TTC549 (cell line): Measurements from ENCODE around the gene CALCOCO2.
"Not testable (repeated sequence)": the region's sequence is repeated elsewhere in the genome, so short reads cannot be mapped to it uniquely, and the experiment has no call there.

ENCODE experiments used
- FAIRE-seq: peaks from 2 replicates; lab custom pipeline; 2012; peaks lifted over from hg19 to GRCh38; lab: Jason Lieb, UNC

Gene CALCOCO2

DNA sequence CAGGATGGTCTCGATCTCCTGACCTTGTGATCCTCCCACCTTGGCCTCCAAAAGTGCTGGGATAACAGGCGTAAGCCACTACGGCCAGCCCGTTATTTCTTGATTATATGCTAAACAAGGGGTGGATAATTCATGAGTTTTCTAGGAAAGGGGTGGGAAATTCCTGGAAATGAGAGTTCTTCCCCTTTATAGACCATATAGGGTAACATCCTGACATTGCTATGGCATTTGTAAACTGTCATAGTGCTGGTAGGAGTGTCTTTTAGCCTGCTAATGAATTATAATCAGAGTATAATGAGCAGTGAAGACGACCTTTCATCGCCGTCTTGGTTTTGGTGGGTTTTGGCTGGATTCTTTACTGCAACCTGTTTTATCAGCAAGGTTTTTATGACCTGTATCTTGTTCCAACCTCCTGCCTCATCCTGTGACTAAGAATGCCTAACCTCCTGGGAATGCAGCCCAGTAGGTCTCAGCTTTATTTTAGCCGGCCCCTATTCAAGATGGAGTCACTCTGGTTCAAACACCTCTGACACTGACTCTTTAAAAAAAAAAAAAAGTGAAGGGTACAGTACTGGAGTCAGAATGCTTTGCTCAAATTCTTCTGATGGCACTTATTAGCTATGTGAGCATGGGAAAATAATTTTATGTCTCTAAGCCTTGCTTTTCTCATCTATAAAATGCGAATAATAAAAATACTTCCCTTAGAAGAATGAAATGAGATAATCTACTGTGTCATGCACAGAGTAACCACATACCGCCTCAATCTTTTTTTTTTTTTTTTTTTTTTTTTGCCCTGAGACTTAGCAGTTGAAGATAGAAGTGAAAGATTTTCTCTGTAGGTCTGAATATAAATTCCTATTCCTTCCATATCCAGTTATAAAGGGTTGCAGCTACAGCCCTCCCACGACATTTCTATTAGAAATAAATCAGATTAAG lies 5.1 kb upstream of the CALCOCO2 start:
- FAIRE-seq: no peak

DNA sequence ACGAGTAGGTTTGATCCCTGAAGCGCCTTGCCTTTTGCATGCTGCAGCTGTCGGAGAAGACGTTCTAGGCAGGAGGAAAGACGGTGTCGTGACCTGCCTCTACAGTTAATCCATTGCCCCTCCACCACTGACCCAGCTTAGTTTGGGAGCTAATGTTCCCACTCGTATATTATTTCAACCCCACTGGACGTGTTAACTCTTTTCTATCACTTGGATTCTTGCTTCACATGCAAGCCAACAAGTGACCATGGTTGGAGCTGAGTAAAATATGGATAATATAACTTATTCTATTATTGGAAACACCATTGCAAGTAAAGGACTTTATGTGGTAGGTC lies 681 bp downstream of the CALCOCO2 start:
- no peak for FAIRE-seq

DNA sequence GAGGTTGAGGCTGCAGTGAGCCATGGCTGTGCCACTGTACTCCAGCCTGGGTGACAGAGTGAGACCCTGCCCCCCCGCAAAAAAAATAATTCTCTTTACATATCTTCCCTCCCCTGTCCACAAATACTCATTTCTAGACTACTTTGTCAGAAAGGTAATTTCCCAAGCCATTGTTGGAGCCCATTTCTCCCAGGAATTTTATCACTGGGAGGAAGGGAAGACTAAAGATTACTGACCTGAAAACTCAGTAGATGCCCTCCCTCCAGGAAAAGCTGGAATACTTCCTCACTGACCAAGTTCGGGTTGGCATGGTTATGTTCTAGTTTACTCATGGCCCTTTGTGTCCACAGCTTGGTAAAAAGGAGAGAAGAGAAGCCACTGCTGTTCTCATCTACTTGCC lies 4.1 kb downstream of the CALCOCO2 start:
- no peak for FAIRE-seq

DNA sequence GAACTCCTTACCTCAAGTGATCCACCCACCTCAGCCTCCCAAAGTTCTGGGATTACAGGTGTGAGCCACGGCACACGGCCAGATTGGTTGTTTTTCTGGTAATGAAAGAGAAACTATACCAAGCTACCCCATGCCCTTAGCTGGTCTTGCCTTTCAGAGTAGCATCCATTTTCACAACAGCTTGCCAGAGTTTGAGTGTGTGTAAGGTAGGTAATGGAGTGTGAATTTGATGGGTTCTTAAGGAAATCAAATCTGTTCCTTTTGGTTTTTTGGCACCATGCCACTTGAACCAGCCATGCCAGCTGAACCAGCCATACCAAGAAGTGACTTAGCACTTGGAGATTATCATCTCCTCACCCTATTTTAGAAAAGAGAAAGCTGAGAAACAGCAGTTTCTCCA lies 5.1 kb downstream of the CALCOCO2 start:
- no peak for FAIRE-seq

DNA sequence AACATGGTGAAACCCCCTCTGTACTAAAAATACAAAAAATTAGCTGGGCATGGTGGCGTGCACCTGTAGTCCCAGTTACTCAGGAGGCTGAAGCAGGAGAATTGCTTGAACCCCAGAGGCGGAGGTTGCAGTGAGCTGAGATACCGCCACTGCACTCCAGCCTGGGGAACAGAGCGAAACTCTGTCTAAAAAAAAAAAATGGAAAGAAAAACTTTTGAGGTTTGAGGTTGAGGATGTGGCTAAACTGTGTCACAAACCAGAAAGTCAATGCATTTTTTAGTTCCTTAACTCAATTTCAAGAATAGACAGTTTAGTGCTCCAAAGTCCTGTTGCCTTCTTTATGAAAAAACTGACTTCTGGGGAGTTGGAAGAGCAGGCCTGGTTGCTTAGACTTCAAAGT lies 6.6 kb downstream of the CALCOCO2 start:
- FAIRE-seq: not testable (repeated sequence)

DNA sequence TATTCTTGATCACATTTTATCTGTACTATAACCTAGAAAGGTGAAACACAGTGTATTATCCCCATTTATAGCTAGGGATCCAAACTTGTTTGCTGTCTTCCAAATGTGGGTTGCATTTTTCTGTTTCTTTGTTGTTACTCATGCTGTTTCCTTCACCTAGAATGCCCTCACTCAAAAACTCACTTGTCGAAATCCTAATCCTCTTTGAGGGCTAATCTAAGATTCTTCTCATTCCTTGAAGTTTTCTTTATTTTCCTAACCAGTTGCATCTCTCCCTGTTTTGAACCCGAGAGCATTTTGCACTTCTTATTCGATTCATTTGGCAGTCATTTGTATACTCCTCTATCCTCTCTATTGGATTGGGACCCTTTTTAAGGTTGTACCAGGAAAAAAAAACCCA lies 9.6 kb downstream of the CALCOCO2 start:
- no peak for FAIRE-seq

DNA sequence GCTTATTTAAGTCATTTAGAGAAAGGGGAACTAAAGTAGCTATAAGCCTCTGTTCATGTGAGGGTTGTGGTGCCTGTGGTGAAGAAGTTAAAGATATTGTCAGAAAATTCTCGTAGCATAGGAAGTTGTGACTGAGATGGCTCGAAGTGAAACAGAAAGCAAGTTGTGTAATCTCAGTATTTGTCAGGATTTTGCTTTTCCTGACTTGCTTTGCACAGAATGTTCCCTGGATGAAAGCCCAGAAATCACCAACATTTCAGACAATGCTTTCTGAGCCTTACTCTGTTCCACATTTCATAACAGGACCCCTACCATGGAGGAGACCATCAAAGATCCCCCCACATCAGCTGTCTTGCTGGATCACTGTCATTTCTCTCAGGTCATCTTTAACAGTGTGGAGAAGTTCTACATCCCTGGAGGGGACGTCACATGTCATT lies 10.6 kb downstream of the CALCOCO2 start:
- no peak for FAIRE-seq

DNA sequence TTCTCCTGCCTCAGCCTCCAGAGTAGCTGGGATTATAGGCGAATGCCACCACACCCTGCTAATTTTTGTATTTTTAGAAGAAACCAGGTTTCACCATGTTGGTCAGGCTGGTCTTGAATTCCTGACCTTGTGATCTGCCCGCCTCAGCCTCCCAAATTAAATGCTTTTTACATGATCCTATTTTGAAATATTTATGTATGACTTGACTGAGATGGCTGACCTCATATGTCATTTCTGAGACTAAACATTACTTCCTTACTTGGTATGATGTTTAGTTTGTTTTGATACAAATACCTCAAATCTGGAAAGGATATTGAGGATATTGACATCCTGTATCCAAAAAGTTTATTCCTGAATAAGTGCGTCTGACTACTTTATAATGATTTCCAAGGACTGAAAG lies 11.9 kb downstream of the CALCOCO2 start:
- no peak for FAIRE-seq

DNA sequence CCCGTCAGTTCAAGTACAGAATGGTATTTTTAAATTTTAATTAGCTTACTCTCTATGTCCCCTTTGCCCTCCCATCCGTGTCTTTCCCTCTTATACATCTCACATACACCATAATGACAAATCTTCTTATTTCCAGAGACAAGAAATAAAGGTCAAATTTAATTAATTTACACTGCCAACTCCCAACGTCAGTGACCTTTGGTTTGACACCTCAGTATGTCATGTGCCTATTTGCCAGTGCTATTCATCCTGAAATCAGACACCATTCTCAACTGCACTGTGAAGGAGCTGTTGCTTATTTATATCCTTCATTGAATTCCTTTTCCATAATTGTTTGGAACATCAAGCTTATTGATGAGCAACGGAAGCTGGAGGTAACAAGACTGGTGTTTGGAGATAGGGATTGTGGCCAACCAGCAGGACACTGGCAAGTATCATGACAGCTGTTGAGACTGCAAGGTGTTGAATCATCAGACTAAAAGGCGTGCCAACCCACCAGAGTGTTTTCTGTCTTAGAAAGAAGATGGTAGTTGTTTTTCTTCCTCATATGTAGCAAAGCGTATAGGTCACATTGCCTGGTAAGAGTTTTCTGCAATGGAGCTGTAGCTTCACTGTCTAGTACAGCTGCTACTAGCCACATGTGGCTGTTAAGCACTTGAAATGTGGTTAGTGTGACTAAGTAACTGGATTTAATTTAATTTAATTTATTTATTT lies 12.5 kb downstream of the CALCOCO2 start:
- FAIRE-seq: no peak

DNA sequence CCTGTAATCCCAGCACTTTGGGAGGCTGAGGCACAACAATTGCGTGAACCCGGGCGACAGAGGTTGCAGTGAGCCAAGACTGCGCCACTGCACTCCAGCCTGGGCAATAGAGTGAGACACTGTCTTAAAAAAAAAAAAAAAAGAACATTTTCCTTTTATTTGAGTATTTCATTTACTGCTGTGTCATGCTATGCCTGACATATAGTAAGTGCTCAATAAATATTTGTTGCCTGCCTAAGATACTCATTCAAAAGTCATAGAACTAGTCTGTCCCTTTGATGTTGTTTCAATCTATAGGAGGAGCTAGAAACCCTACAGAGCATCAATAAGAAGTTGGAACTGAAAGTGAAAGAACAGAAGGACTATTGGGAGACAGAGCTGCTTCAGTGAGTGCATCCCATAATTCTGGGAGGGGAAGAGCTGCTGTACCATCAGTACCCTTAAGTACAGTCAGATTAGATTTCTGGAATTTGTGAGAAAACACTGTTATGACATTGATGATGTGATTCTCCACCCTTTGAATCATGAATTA lies 20.0 kb downstream of the CALCOCO2 start:
- no peak for FAIRE-seq

DNA sequence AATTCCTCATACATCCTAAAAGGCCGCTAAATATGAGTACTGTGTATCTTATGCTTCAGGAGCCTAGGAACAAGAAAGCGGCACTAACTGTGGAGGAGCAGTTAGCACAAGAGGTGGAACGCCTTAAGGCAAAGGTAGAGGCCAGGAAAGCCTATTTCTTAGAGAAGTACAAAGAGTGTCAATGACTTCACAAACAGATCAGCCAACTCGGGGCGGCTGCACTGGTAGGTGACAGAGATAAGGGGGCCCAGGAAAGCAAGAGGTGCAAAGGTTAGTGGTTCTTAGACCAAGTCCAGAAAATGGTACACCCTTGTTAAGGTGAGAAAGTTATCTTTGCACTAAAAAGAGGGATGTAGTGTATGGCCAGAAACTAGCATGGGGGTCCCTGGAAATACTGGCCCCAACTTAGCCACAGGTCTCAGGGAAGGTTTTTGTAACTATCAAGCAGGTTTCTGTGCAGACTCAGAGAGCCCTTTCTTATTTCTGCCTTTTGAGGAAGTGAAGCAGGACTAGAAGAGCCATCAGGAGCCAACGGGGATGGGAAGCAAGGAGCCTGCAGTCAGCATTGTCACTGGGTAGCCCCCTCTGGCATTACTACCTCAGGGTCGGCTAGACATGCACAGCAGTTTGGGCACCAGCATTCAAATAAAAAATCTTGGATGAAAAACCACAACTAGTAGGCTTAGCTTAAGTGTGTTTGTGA lies 24.1 kb downstream of the CALCOCO2 start:
- no peak for FAIRE-seq

DNA sequence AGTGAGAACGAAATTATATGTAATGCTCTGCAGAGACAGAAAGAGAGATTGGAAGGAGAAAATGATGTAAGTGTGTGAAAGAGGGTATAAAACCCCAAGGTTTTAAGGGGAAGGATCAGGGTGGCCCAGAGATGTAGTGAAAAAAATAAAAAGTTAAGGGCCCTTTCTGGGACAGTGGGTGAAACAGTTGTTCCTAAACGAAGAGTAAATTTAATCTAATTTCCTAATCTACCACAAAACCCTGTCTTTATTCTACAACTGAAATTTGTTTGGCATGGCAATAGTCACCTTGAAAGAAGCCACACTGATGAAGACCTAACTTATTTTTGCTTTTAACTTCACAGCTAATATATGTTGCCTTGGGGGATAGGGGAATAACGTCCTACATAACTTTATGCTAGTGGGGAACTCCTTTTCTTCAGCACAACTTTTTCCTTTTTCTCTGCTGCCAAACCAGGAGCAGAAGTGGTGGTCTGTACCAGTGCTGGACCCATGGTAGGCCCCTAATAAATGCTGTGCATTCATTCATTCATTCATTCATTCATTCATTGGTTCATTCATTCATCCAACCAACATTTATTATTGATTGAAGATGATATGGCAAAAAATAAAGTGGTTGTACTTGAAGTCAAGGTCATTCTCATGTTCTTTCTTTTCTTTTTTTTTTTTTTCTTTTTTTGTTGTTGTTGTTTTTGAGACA lies 25.4 kb downstream of the CALCOCO2 start:
- FAIRE-seq: no peak

DNA sequence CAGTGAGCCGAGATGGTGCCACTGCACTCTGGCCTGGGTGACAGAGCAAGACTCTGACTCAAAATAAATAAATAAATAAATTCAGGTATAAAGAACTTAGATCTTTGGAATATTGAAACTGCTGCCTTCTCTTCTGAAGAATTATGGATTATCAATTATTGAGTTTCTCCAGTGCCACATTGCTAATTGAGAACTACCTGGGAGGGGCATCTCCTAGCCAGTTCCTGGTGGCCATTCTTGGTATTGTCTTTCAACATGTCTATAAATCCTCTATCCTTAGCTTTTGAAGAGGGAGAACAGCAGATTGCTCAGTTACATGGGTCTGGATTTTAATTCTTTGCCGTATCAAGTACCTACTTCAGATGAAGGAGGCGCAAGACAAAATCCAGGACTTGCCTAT lies 29.2 kb downstream of the CALCOCO2 start:
- FAIRE-seq: no peak

DNA sequence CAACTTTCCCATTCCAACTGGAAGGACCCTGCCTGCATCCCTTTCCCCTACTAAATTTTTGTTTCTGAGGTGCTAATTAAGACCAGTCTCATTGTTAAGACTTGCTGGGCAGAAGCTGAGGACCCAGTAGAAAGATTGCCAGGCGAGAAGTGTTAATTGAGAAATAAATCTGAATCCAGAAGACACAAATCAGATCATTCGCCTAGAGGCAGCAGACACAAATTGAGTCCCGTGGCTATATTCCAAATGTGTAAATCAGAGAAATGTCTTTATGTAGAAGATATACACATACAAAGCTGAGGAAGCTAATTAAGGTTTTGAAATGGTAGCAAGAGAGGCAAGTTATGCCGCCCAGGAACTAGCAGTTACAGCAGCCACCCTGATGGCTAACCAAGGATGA lies 29.6 kb downstream of the CALCOCO2 start:
- FAIRE-seq: no peak

DNA sequence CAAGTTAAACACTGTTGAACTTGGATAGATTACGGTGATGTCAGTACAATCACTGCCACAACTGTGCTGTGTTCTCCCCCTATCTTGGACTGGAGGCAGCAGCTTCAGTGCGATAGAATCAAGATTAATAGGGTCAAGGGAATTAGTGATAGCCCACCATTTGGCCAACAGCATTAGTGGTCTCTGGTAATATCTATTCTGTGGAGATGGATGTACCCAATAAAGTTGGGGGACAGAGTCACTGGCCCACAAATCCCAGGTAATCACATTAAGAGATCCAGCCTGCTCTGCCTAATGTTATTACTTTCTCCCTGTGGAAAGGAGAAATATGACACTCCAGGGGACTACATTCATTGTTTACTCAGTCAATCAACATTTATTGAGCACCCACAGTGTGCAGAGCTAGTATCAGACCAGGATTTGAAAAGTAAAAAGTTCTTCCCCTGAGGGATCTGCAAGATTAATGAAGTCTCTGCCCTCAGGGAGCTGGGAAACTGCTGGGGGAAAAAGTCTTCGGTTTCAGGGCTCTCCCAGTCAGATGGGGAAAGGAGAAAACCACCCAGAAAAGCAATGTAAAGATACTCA lies 38.2 kb downstream of the CALCOCO2 start:
- FAIRE-seq: no peak

DNA sequence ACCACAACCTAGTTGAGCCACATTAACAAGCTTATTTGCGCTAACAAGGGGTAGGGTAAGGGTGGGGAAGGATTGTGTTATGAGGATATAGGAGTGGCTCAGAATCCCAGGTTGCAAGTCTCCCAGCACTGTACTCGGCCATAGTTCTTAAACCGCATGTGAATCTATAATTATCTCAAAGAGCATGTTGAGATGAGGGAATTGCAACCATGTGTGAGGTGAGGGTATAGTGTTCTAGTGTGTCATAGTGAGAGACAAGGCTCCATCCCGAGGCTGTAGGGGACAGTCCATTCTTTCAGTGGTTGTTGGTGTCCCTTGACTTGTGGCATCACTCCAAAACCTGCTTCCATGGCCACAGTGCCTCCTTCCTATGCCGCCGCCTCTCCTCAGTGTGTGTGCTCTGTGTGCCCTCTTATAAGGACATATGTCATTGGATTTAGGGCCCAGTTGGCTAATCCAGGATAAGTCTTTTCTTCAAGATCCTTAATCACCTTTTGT lies 39.0 kb downstream of the CALCOCO2 start:
- no peak for FAIRE-seq

DNA sequence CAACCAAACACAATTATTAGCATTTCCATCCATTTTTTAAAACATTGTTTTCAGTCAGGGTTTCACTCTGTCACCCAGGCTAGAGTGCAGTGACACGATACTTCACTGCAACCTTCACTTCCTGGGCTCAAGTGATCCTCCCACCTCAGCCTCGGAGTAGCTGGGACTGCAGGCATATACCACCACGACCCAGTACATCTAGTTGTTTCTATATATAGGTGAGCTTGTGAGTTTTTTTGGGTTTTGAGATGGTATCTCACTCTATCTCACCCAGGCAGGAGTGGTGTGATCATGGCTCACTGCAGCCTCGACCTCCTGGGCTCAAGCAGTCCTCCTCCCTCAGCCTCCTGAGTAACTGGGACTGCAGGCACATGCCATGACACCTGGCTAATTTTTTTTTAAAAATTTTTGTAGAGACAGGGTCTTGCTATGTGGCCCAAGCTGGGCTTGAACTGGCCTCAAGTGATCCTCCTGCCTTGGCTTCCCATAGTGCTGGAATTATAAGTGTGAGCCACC lies 40.3 kb downstream of the CALCOCO2 start:
- no peak for FAIRE-seq

DNA sequence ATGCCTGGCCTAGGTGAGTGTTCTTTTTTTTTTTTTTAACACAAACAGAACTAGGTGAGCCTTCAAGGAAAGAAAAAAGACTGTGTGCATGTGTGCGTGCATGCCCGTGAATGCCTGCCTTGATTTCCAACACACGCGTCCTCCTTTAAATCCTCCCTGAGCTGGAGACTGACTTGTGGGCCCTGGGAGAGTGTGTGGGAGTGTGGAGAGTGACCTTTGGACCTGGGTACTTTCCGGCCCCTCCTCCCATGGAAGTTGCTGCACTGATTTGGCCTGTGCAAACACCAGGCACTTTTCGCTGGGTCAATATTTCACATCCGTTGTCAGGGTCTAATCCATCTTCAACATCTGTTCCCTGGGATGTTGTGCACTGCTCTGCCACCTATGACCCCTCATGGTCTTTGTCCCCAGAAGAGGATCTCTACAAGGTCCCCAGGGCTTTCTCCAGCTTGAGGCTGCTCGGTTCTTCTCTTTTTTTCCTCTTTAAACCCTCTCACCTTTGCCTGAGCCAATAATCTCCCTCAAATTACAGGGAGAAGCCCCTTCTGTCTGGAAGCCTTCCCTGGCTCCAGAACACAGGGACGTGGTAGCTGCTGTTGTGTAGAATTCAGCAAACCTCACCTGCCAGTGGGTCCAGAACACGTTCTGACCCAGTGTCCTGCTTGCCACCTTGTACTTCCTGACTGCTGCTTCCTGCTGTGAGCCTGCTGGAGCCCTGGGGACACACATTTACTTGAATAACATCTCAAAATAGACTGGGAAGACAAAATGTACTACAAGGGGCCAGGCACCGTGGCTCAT lies 40.9 kb downstream of the CALCOCO2 start:
- no peak for FAIRE-seq

DNA sequence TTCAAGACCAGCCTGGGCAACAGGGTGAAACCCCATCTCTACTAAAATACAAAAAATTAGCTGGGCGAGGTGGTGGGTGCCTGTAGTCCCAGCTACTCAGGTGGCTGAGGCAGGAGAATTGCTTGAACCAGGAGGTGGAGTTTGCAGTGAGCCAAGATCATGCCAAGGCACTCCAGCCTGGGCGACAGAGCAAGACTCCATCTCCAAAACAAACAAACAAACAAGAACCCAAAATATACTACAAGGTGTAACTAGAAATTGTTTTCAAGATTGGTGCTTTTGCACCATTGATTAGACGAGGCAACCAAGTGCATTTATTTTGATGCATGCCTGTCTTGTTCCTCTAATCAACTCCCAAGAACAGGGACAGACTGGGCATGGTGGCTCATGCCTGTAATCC lies 41.6 kb downstream of the CALCOCO2 start:
- FAIRE-seq: not testable (repeated sequence)

DNA sequence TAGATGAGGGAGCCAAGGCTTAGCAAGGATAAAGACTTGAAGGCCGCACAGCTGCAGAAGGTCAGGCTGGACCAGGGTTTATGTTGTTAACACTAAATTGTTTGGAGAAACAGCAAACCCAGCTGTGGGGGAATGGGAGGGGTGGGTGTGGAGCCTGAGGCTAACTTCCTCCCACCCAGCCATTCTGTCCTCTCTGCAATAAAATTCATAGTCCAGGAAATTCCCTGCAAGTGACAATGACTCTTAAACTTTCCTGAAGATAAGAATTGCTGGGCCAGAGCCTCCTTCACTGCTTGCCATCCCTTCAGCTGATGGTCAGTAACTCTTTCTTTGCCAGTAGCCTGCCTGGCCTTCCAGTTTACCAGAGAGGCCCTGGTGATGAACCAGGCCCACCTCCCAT lies 42.4 kb downstream of the CALCOCO2 start:
- no peak for FAIRE-seq
